Measurements from ENCODE around the gene AOAH. TPM values are rescaled to one million over a fixed set of nuclear protein-coding genes. Genes with fewer than 3 reads are reported as not detected.

The AOAH gene
- total RNA-seq, 1 experiment from 2014 or later: 0.39 TPM

DNA sequence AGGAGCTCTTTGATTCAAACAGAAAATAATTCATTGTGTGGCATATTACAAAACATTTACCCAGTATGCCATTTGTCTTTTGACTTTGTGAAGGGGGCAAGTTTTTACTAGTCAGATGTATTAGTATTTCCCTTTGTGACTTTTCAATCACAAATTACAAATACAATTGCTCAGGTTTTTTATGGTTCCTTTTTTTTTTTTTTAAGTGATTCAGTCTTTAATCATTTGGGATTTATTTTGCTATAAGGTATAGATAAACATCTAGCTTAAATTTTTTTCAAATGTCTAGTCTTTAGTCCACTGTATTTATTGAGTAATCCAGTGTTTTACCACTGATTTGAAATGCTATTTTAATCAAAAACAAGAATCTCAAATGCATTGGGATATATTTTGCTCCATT is 75.9 kb downstream of the AOAH start:
- no peaks in the 10 kb centered on the region for H3K23me2 ChIP-seq (ENCODE audit: insufficient read length, low read depth, low read length, poor library complexity, severe bottlenecking)
- H2BK120ac ChIP-seq (ENCODE audit: low read depth, low read length, poor library complexity, severe bottlenecking): no peak overlapping the region
- H3K56ac ChIP-seq (ENCODE audit: insufficient read length, low read depth, low read length): no peak overlapping the region
- no peak overlapping the region for H3K23ac ChIP-seq (ENCODE audit: insufficient read length, low read depth, low read length)
- H2BK12ac ChIP-seq (ENCODE audit: insufficient read length, low read depth, low read length): no peak overlapping the region
- no peak overlapping the region for H3K9ac ChIP-seq (ENCODE audit: extremely low read depth, insufficient read length, low read length)
- H4K5ac ChIP-seq (ENCODE audit: insufficient read length, low read depth, low read length): no peak overlapping the region
- no peak overlapping the region for H3K27ac ChIP-seq (ENCODE audit: insufficient read length, low read depth, low read length)
- H3K4me3 Mint-ChIP-seq: no peak overlapping the region
- no peak overlapping the region for H3K27ac Mint-ChIP-seq
- H3K14ac ChIP-seq (ENCODE audit: insufficient read depth, low read length): no peak overlapping the region
- no peak overlapping the region for H4K91ac ChIP-seq (ENCODE audit: insufficient read length, low read depth, low read length)
- H3K79me1 ChIP-seq (ENCODE audit: insufficient read depth, low read depth, low read length, poor library complexity, severe bottlenecking): no peaks in the 10 kb centered on the region
- no peak for DNase-seq
- H3K4me1 ChIP-seq (ENCODE audit: insufficient read depth, low read length): peaks cover 6% of the 10 kb centered on the region; the same call in 1 of the 2 replicates
- TF ChIP-seq, protein P1, sequence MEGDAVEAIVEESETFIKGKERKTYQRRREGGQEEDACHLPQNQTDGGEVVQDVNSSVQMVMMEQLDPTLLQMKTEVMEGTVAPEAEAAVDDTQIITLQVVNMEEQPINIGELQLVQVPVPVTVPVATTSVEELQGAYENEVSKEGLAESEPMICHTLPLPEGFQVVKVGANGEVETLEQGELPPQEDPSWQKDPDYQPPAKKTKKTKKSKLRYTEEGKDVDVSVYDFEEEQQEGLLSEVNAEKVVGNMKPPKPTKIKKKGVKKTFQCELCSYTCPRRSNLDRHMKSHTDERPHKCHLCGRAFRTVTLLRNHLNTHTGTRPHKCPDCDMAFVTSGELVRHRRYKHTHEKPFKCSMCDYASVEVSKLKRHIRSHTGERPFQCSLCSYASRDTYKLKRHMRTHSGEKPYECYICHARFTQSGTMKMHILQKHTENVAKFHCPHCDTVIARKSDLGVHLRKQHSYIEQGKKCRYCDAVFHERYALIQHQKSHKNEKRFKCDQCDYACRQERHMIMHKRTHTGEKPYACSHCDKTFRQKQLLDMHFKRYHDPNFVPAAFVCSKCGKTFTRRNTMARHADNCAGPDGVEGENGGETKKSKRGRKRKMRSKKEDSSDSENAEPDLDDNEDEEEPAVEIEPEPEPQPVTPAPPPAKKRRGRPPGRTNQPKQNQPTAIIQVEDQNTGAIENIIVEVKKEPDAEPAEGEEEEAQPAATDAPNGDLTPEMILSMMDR (conservative IDR thresholded peaks at IDR 0.05): no peak
- H3K4me2 ChIP-seq (ENCODE audit: insufficient read depth, insufficient read length, low read length): no peak overlapping the region
- H3K27me3 ChIP-seq (ENCODE audit: insufficient read depth, low read length): no peaks in the 10 kb centered on the region
- H2BK15ac ChIP-seq (ENCODE audit: low read depth, low read length): no peak overlapping the region
- no peak overlapping the region for H2BK5ac ChIP-seq (ENCODE audit: insufficient read length, low read length)
- no peak overlapping the region for H2AK5ac ChIP-seq (ENCODE audit: insufficient read length, low read length)
- no peak overlapping the region for H3K4ac ChIP-seq (ENCODE audit: low read depth, low read length)
- H3K27me3 Mint-ChIP-seq (ENCODE audit: low read depth): no peaks in the 10 kb centered on the region; the same call in 1 of the 2 replicates
- peaks cover 28 to 32% of the 10 kb centered on the region in 2 experiments for H3K4me1 Mint-ChIP-seq
- H3K36me3 Mint-ChIP-seq (ENCODE audit: insufficient read depth in 1 of 3, low read depth in 3 of 3): no peaks in the 10 kb centered on the region
- H4K8ac ChIP-seq (replicated peaks; ENCODE audit: insufficient read length, low read depth, low read length): no peak overlapping the region
- H3K9me3 Mint-ChIP-seq: no peaks in the 10 kb centered on the region; a peak in 1 of 5 replicates
- H2BK20ac ChIP-seq (ENCODE audit: low read depth, low read length, poor library complexity, severe bottlenecking): no peak overlapping the region
- no peak overlapping the region for H3K18ac ChIP-seq (ENCODE audit: insufficient read length, low read depth, low read length)
- no peaks in the 10 kb centered on the region for H3K9me3 ChIP-seq (ENCODE audit: control insufficient read depth, low read depth, low read length)
- no peak overlapping the region for H3T11ph ChIP-seq (ENCODE audit: low read length)
- H3K79me2 ChIP-seq (ENCODE audit: insufficient read depth, low read length): no peaks in the 10 kb centered on the region
- H2AFZ ChIP-seq (ENCODE audit: low read length): no peak overlapping the region
- no peaks in the 10 kb centered on the region for H4K20me1 ChIP-seq (ENCODE audit: control insufficient read depth, insufficient read depth, insufficient read length)

Data from H9 (cell line).